Measurements from ENCODE around the gene STAT6. TPM values are rescaled to one million over a fixed set of nuclear protein-coding genes. Genes with fewer than 3 reads are reported as not detected.
"Not testable (repeated sequence)": the region's sequence is repeated elsewhere in the genome, so short reads cannot be mapped to it uniquely, and the experiment has no call there.

Gene STAT6
- total and polyA plus RNA-seq, 2 experiments from 2014 or later: 78.9 to 80.0 TPM

GRCh38 chr12:57079821-57080220 is 31.3 kb downstream of the STAT6 start:
- H3K27ac ChIP-seq: peak overlapping the region; percentile 80
- TF ChIP-seq EZH2 (IDR thresholded peaks at IDR 0.05; ENCODE audit: borderline replicate concordance) (no peak), CTCF (IDR thresholded peaks at IDR 0.05; ENCODE audit: poor library complexity) (no peak), EZH2phosphoT487 (IDR thresholded peaks at IDR 0.05; ENCODE audit: low read depth, severe bottlenecking, unreplicated experiment) (no peak)

DNA sequence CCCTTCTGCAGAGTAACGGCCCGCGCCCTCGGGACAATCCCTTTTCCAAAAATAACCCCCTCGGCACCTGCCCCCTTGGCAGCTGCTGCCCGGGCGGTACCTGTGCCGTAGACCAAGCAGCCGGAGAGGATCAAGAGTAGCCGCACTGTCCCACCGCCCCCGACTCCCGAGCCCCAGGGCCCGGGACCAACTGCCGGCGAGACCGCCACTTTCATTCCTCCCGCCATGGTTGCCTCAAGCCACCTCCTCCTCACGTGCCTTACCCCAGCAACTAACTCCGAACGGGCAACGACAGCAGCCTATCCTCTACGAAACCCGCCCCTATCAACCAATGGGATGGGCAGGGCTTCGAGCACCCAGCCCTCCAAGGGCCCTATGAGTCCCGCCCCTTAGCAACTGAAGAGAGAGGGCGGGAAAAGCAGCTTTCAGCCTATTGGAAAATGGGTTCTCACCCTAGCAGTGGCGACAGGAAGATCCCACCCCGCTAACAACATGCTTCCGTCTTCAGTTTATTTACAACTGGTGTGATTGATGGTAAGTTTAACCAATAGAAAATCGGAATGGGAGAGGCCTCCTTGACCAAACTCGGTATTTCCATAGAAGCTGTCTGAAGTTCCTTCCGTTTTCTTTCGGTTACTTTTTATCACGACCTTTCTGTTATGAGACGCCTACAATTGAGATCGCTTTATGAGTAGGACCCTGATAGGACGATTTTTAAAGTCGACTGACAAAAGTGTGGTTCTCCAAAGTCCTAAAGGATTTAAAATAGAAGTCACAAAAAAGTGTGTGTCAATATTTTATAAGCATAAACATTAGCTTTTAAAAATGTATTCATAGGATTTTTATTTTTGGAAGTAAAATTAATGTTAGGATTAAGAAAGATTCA is 32.4 kb downstream of the STAT6 start, which contains the start of gene NEMP1:
NEMP1 (minus strand) TSS at position 273 of the 886 bp plus-strand sequence; CDS start at position 227, 46 bp downstream.
- H3K27ac ChIP-seq: peak within 1 kb of the TSS; percentile 80
- H3K4me2 ChIP-seq: peak within 1 kb of the TSS; percentile 85
- peaks cover 5% of the 10 kb centered on the region for H3K4me1 ChIP-seq (ENCODE audit: insufficient read depth)
- H4K20me1 ChIP-seq (ENCODE audit: insufficient read depth, poor library complexity, severe bottlenecking): no peaks in the 10 kb centered on the region
- no peaks in the 10 kb centered on the region for H3K36me3 ChIP-seq (replicated peaks; ENCODE audit: insufficient read depth, low read depth)
- peak within 1 kb of the TSS; percentile 40 for H3K4me3 ChIP-seq
- no peaks in the 10 kb centered on the region for H3K27me3 ChIP-seq
- H3K9me2 ChIP-seq (replicated peaks; ENCODE audit: insufficient read depth): no peaks in the 10 kb centered on the region
- no peaks in the 10 kb centered on the region for H3K9me3 ChIP-seq (ENCODE audit: low read depth)
- TF ChIP-seq CTCF (IDR thresholded peaks at IDR 0.05; ENCODE audit: poor library complexity) (no peak), EZH2 (IDR thresholded peaks at IDR 0.05; ENCODE audit: borderline replicate concordance) (no peak), EZH2phosphoT487 (IDR thresholded peaks at IDR 0.05; ENCODE audit: low read depth, severe bottlenecking, unreplicated experiment) (no peak)
- DNase-seq (ENCODE audit: low spot score): peak; percentile 99
- peaks cover 33% of the 10 kb centered on the region for H3K79me2 ChIP-seq
- H2AFZ ChIP-seq: peak within 1 kb of the TSS; percentile 23
- WGBS (ENCODE audit: low lambda C conversion rate, missing lambda C conversion rate): 2% methylated on average over 38 of the region's 39 CpGs

More at GRCh38 chr12:57079821-57080220, 31.3 kb downstream of the STAT6 start:
- peaks cover 27% of the 10 kb centered on the region for H3K79me2 ChIP-seq
- WGBS (ENCODE audit: low lambda C conversion rate, missing lambda C conversion rate): 65% methylated on average over 1 of the region's 1 CpG
- H3K4me2 ChIP-seq: peak overlapping the region; percentile 68
- peaks cover 5% of the 10 kb centered on the region for H3K4me1 ChIP-seq (ENCODE audit: insufficient read depth)
- no peaks in the 10 kb centered on the region for H3K9me2 ChIP-seq (replicated peaks; ENCODE audit: insufficient read depth)
- no peaks in the 10 kb centered on the region for H3K27me3 ChIP-seq
- no peaks in the 10 kb centered on the region for H3K36me3 ChIP-seq (replicated peaks; ENCODE audit: insufficient read depth, low read depth)
- DNase-seq (ENCODE audit: low spot score): no peak
- H3K9me3 ChIP-seq (ENCODE audit: low read depth): no peaks in the 10 kb centered on the region
- no peaks in the 10 kb centered on the region for H4K20me1 ChIP-seq (ENCODE audit: insufficient read depth, poor library complexity, severe bottlenecking)
- no peak overlapping the region for H3K4me3 ChIP-seq
- H2AFZ ChIP-seq: no peak overlapping the region

DNA sequence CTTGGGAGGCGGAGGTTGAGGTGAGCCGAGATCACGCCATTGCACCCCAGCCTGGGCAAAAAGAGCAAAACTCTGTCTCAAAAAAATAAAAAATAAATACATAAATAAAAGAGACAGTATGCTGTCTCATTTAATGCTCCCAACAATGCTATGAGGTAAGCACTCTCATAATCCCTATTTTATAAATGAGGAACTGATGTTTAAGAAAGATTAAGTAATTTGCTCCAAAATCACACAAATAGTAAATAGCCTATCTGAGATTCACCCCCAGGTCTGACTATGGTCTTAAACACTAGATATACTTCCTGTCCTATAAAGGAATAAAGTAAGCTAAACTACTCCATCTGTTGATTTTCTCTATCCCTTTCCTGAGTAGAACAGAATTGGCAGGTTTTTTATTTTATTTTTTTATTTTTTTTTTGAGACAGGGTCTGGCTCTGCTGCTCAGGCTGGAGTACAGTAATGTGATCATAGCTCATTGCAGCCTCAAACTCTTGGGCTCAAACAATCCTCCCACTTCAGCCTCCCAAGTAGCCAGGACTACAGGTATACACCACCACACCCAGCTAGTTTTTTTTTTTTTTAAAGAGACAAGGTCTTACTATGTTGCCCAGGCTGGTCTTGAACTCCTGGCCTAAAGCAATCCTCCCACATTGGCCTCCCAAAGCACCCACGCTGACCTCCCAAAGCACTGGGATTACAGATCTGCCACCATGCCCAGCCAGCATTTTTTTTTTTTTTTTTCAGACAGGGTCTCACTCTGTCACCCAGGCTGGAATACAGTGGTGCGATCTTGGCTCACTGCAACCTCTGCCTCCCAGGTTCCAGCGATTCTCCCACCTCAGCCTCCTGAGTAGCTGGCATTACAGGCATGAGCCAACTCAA is 37.4 kb downstream of the STAT6 start:
- H3K36me3 ChIP-seq (replicated peaks; ENCODE audit: insufficient read depth, low read depth); H3K9me2 ChIP-seq (replicated peaks; ENCODE audit: insufficient read depth); H3K27ac ChIP-seq; H3K4me2 ChIP-seq; H2AFZ ChIP-seq; H4K20me1 ChIP-seq (ENCODE audit: insufficient read depth, poor library complexity, severe bottlenecking); H3K9me3 ChIP-seq (ENCODE audit: low read depth); H3K4me1 ChIP-seq (ENCODE audit: insufficient read depth); H3K4me3 ChIP-seq; H3K27me3 ChIP-seq; DNase-seq (ENCODE audit: low spot score): not testable (repeated sequence)
- H3K79me2 ChIP-seq: peaks cover 41% of the 10 kb centered on the region
- 98% methylated on average over 6 of the region's 6 CpGs for WGBS (ENCODE audit: low lambda C conversion rate, missing lambda C conversion rate)

Measured in hepatocyte (in vitro differentiated cells).